Stimulated activated CD8-positive, alpha-beta memory T cell treated with anti-CD3 and anti-CD28 coated beads, Interleukin-2, amount 100 ng/mL, for 48 hours (primary cell): ENCODE results near the gene PPFIBP2.

Experiments
- DNase-seq, 2 donors: peaks; one replicate each; pipeline ENCODE4 v3.0.0-alpha.2; 2020; ENCODE audit warnings: low read depth in 2 of 2

Gene PPFIBP2

DNA sequence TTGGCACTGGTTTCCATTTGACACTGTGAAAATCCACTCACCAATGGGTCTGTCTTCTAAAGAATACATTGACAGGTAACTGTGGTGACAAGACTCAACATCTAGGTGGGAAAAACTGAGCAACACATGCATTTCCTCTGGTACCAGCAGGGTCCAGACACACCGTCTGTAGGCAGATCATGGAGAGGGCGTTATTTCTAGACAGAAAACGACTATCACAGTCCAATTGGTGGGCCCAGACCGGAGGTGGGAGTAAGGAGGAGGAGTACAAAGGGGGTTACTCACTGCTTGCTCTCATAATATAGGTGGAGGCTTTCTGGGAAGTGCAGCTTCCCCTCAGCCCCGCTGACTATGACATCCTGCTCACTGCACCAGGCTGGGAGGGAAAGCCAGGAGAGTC is 182.6 kb downstream of the PPFIBP2 start:
- no peak for DNase-seq
